SK-N-SH treated with all-trans-retinoic acid at 6 μM for 48 hours (cell line): Measurements from ENCODE around the gene VPS13D.

Experiments
- ATAC-seq: fragments of 200-7000 bp; cut with Tn5 transposase; 3 replicates; pipeline ENCODE4 v1.9.1; 2020; ENCODE audit warnings: mild to moderate bottlenecking, moderate library complexity
- ARNTL ChIP-seq: fragments of 450-650 bp; formaldehyde crosslinking; IDR thresholded peaks from 2 replicates; pipeline ENCODE4 v1.5.0; 2020; ENCODE audit warnings: low read depth, mild to moderate bottlenecking, moderate library complexity, borderline replicate concordance
- BACH2 ChIP-seq: fragments of 250-450 bp; sonication (Bioruptor Pico); IDR thresholded peaks from 2 replicates; pipeline ENCODE4 v1.9.0; 2021; ENCODE audit warnings: mild to moderate bottlenecking, borderline replicate concordance
- CSDC2 ChIP-seq: fragments of 250-450 bp; sonication (Bioruptor Pico); IDR thresholded peaks from 2 replicates; pipeline ENCODE4 v1.5.0; 2020; ENCODE audit warnings: mild to moderate bottlenecking, moderate library complexity
- ESRRG ChIP-seq: fragments of 250-450 bp; sonication (Bioruptor Pico); IDR thresholded peaks from 2 replicates; pipeline ENCODE4 v1.6.1; 2021; ENCODE audit warnings: mild to moderate bottlenecking
- GLIS3 ChIP-seq: fragments of 250-450 bp; sonication (Bioruptor Pico); IDR thresholded peaks from 2 replicates; pipeline ENCODE4 v1.5.0; 2020; ENCODE audit warnings: mild to moderate bottlenecking, moderate library complexity
- ISL1 ChIP-seq: fragments of 250-450 bp; sonication (Bioruptor Pico); IDR thresholded peaks from 2 replicates; pipeline ENCODE4 v2.1.2; 2022; ENCODE audit warnings: mild to moderate bottlenecking, moderate library complexity
- OSR1 ChIP-seq: fragments of 250-450 bp; sonication (Bioruptor Pico); IDR thresholded peaks from 2 replicates; pipeline ENCODE4 v1.8.0; 2022; ENCODE audit warnings: moderate library complexity, mild to moderate bottlenecking, inconsistent platforms
- PATZ1 ChIP-seq: fragments of 250-450 bp; sonication (Bioruptor Pico); IDR thresholded peaks from 2 replicates; pipeline ENCODE4 v1.8.0; 2020; ENCODE audit warnings: mild to moderate bottlenecking, moderate library complexity, borderline replicate concordance
- PPARA ChIP-seq: fragments of 250-450 bp; sonication (Bioruptor Pico); IDR thresholded peaks from 2 replicates; pipeline ENCODE4 v1.5.0; 2020; ENCODE audit warnings: mild to moderate bottlenecking, borderline replicate concordance
- RARB ChIP-seq: fragments of 250-450 bp; sonication (Bioruptor Pico); IDR thresholded peaks from 2 replicates; pipeline ENCODE4 v1.8.0; 2021; ENCODE audit warnings: mild to moderate bottlenecking, moderate library complexity
- SNAI2 ChIP-seq: fragments of 250-450 bp; sonication (Bioruptor Pico); IDR thresholded peaks from 2 replicates; pipeline ENCODE4 v1.5.0; 2020; ENCODE audit warnings: mild to moderate bottlenecking, moderate library complexity
- TCF4 ChIP-seq: fragments of 250-450 bp; sonication (Bioruptor Pico); IDR thresholded peaks from 2 replicates; pipeline ENCODE4 v1.8.0; 2021; ENCODE audit warnings: mild to moderate bottlenecking, moderate library complexity, borderline replicate concordance
- ZC3H10 ChIP-seq: fragments of 250-450 bp; sonication (Bioruptor Pico); IDR thresholded peaks from 2 replicates; pipeline ENCODE4 v1.5.1; 2021; ENCODE audit warnings: mild to moderate bottlenecking, moderate library complexity
- ZFP30 ChIP-seq: fragments of 450-650 bp; formaldehyde crosslinking; IDR thresholded peaks from 2 replicates; pipeline ENCODE4 v1.5.0; 2022; ENCODE audit warnings: mild to moderate bottlenecking, moderate library complexity
- ZNF565 ChIP-seq: fragments of 450-650 bp; formaldehyde crosslinking; conservative IDR thresholded peaks from 2 replicates; pipeline ENCODE4 v1.5.0; 2020; ENCODE audit warnings: low read depth, mild to moderate bottlenecking, moderate library complexity
- ZNF8 ChIP-seq: fragments of 450-650 bp; formaldehyde crosslinking; IDR thresholded peaks from 2 replicates; pipeline ENCODE4 v1.5.0; 2020; ENCODE audit warnings: mild to moderate bottlenecking, moderate library complexity
- TF ChIP-seq, protein P1 (sequence below): fragments of 250-450 bp; sonication (Bioruptor Pico); IDR thresholded peaks from 2 replicates; pipeline ENCODE4 v1.5.0; 2020; ENCODE audit warnings: mild to moderate bottlenecking, moderate library complexity
- TF ChIP-seq, protein P2 (sequence below): fragments of 250-450 bp; sonication (Bioruptor Pico); IDR thresholded peaks from 2 replicates; pipeline ENCODE4 v1.8.0; 2021; ENCODE audit warnings: low read depth, mild to moderate bottlenecking, moderate library complexity, borderline replicate concordance
- TF ChIP-seq, protein P3 (sequence below): fragments of 250-450 bp; sonication (Bioruptor Pico); IDR thresholded peaks from 2 replicates; pipeline ENCODE4 v1.5.1; 2021; ENCODE audit warnings: mild to moderate bottlenecking, moderate library complexity

The VPS13D gene

GRCh38 chr1:12504601-12505000, 274.8 kb downstream of the VPS13D start:
- TF ChIP-seq ZNF565 (no peak), ISL1 (no peak)
- no peak for ATAC-seq

DNA sequence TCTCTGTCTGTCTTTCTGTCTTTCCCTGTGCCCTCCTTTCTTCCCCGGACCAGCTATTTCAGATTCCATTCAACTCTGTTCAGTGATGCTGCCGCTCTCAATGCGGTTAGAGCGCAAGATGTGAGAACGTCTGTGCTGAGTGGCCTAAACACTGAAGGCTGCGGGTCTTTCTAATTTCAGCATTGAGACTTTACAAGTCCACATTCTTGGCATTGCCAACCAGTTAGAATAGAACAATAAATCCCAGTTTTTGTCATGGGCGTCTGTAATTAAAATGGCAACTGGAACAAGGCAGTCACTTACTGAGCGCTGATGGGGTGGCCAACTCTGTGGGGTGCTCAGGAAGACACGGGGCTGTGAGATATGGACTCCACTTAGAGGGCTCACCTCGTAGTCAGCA, 275.4 kb downstream of the VPS13D start:
- no peak for ATAC-seq
- TF ChIP-seq TCF4 (CRISPR knock-in tag) (no peak), ZC3H10 (CRISPR knock-in tag) (no peak), ESRRG (CRISPR knock-in tag) (no peak), ISL1 (no peak), SNAI2 (CRISPR knock-in tag) (no peak), ZFP30 (CRISPR knock-in tag) (no peak), ZNF8 (no peak), RARB (no peak), CSDC2 (no peak), ARNTL (no peak), PPARA (CRISPR knock-in tag) (no peak)
- TF ChIP-seq, protein P1, sequence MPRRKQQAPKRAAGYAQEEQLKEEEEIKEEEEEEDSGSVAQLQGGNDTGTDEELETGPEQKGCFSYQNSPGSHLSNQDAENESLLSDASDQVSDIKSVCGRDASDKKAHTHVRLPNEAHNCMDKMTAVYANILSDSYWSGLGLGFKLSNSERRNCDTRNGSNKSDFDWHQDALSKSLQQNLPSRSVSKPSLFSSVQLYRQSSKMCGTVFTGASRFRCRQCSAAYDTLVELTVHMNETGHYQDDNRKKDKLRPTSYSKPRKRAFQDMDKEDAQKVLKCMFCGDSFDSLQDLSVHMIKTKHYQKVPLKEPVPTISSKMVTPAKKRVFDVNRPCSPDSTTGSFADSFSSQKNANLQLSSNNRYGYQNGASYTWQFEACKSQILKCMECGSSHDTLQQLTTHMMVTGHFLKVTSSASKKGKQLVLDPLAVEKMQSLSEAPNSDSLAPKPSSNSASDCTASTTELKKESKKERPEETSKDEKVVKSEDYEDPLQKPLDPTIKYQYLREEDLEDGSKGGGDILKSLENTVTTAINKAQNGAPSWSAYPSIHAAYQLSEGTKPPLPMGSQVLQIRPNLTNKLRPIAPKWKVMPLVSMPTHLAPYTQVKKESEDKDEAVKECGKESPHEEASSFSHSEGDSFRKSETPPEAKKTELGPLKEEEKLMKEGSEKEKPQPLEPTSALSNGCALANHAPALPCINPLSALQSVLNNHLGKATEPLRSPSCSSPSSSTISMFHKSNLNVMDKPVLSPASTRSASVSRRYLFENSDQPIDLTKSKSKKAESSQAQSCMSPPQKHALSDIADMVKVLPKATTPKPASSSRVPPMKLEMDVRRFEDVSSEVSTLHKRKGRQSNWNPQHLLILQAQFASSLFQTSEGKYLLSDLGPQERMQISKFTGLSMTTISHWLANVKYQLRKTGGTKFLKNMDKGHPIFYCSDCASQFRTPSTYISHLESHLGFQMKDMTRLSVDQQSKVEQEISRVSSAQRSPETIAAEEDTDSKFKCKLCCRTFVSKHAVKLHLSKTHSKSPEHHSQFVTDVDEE (CRISPR knock-in tag): no peak
- TF ChIP-seq, protein P2, sequence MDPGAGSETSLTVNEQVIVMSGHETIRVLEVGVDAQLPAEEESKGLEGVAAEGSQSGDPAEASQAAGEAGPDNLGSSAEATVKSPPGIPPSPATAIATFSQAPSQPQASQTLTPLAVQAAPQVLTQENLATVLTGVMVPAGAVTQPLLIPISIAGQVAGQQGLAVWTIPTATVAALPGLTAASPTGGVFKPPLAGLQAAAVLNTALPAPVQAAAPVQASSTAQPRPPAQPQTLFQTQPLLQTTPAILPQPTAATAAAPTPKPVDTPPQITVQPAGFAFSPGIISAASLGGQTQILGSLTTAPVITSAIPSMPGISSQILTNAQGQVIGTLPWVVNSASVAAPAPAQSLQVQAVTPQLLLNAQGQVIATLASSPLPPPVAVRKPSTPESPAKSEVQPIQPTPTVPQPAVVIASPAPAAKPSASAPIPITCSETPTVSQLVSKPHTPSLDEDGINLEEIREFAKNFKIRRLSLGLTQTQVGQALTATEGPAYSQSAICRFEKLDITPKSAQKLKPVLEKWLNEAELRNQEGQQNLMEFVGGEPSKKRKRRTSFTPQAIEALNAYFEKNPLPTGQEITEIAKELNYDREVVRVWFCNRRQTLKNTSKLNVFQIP (CRISPR knock-in tag): no peak

DNA sequence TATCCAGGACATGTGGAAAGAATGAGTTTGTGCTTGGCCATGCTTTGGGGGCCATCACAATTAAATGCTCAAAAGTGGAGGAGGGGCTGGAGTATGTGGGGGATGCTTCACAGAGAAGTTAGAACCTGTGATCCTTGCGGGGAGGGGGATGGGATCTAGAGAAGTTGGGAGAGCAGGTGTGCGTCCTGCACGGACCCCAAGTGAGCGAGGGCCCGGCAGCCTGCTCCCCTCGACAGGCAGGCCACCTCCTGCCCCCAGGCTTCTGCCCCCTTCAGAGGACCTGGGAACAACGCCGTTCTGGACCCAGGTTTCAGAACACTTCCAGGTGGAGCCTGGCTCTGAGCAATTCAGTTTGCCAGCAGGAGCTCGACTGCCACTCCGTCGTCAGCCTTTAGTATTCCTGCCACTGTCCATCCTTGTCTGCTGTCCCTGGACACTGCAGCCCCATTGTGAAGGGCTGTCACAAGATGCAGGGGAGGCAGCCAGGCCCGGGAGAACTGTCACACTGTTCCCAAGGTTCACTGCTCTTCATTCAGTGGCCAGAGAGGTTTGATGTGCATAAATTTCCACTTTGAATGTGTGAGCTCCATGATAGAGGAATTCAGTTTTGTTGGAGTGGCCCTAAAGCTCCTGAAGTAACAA, 275.9 kb downstream of the VPS13D start:
- no peak for ATAC-seq
- TF ChIP-seq, protein P3, sequence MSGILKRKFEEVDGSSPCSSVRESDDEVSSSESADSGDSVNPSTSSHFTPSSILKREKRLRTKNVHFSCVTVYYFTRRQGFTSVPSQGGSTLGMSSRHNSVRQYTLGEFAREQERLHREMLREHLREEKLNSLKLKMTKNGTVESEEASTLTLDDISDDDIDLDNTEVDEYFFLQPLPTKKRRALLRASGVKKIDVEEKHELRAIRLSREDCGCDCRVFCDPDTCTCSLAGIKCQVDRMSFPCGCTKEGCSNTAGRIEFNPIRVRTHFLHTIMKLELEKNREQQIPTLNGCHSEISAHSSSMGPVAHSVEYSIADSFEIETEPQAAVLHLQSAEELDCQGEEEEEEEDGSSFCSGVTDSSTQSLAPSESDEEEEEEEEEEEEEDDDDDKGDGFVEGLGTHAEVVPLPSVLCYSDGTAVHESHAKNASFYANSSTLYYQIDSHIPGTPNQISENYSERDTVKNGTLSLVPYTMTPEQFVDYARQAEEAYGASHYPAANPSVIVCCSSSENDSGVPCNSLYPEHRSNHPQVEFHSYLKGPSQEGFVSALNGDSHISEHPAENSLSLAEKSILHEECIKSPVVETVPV (CRISPR knock-in tag): no peak
- TF ChIP-seq ARNTL (no peak), TCF4 (CRISPR knock-in tag) (no peak), ZNF565 (no peak), PATZ1 (CRISPR knock-in tag) (no peak), GLIS3 (no peak), BACH2 (CRISPR knock-in tag) (no peak)
- TF ChIP-seq, all 23 proteins: peak for 0

GRCh38 chr1:12506281-12507280, 276.8 kb downstream of the VPS13D start:
- TF ChIP-seq, protein P2 (CRISPR knock-in tag): no peak
- TF ChIP-seq ZNF565 (no peak), RARB (no peak), PPARA (CRISPR knock-in tag) (no peak), CSDC2 (no peak), OSR1 (CRISPR knock-in tag) (no peak), GLIS3 (no peak)
- TF ChIP-seq, protein P3 (CRISPR knock-in tag): no peak
- no peak for ATAC-seq
